CD4-positive, alpha-beta T cell treated with Interleukin-1 beta for 1 hour (primary cell): ENCODE results near the gene MZB1.
A peak's percentile ranks its signal among the peaks of the same experiment; 100 is the strongest.

Experiments used
- DNase-seq, 2 donors: peaks; one replicate each; pipeline ENCODE4 v3.0.0-alpha.2; 2020 to 2022

MZB1 gene, protein sequence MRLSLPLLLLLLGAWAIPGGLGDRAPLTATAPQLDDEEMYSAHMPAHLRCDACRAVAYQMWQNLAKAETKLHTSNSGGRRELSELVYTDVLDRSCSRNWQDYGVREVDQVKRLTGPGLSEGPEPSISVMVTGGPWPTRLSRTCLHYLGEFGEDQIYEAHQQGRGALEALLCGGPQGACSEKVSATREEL

DNA sequence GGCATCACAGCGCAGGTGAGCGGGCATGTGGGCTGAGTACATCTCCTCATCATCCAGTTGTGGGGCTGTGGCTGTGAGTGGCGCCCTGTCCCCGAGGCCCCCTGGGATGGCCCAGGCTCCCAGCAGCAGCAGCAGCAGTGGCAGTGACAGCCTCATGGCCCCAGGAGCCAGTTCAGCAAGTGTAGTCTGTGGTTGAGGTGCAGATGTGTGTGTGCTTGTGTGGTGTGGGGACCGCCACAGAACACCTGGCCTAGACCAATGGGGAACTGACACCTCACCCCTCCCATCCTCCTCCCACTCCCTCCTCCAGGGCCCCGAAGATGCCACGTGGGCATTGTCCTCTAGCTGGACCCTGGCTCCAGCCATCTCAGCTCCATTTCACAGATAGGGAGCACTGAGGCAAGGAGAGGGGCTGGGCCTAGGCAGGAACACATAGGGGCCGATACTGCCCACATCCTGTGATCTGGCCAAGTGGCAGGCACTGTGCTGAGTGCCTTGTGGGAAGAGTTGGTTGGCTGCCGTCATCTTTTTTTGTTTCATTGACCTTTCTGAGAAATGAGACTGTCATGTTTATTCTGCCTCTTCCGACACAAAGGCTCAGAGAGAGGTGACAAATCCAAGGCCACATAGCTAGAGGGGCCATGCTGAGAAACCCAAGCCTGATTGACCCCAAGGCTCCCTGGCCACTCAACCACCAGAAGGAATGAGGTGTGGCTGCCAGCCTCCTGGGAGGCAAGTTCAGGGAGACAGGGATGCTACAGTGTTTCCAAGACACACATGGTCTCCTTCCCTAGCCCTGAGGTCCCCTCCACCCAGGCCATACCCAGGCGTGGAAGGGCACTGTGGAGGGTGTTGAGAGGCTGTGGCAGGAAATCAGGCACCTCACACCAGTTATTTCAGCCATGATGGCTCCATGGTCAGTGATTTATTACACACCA is at the start of gene MZB1:
TSS of gene MZB1 (minus strand) at position 213 of the 938 bp plus-strand sequence. CDS start at position 156, 57 bp downstream.
- DNase-seq: peak; percentile 76 to 85

DNA sequence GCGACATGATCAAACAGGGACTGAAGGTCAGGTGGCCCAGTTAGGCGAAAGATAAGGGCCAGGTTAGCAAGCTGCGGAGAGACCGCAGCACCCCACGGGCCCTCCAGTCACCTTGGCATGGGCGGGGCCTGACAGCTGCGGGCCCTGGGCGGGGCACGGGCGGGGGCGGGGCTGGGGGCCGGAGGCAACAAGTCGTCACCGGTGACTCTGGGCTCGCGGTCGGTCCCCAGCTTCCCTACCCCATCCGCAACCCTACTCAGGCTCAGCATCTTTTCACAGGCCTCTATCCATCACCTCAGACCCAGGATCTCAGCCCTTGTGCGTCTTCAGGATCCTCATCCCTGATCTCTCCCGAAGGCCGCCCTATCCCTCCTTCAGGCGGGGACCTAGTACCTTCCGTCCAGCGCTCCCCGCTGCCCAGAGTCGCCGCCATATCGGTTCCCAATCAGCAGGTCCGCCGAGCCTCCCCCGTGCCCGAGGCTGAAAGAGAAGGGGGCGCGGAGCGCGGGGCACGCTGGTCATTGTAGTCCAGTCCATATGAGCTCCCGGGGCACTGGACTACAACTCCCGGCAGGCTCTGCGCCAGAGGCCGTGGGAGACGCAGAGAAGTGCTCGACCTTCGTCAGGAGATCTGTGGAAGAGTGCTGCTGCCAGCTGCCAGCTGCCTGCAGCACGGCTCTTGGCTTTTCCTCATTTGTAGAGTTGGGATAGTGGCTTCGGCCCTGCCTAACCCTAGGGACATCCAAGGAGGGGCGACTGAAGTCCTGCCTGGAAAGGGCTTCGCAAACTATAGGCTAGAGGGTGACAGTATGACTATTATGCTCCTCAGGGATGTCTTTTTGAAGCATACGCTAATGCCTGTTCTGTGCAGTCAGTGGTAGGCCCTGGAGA is 49.5 kb upstream of the MZB1 start, which contains the start of gene DNAJC18:
TSS of gene DNAJC18 (minus strand) at position 513 of the 891 bp plus-strand sequence. CDS start at position 433, 80 bp downstream.
- DNase-seq: peak; percentile 90 to 92

DNA sequence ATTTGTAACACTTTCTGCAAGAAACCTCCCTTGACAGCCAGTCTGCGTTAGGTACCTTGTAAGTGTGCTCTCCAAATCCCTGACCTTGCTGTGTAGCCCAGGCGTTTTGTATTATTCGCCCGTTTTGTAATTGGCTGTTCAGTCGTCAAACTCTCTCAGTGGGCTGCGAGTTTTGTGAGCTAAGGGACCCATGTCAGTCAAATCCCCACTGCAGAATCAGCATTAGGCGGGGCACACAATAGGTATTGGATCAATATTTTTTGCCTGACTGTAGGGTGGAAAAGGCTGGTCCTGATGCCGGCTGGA is 48.9 kb upstream of the MZB1 start:
- DNase-seq: no peak

DNA sequence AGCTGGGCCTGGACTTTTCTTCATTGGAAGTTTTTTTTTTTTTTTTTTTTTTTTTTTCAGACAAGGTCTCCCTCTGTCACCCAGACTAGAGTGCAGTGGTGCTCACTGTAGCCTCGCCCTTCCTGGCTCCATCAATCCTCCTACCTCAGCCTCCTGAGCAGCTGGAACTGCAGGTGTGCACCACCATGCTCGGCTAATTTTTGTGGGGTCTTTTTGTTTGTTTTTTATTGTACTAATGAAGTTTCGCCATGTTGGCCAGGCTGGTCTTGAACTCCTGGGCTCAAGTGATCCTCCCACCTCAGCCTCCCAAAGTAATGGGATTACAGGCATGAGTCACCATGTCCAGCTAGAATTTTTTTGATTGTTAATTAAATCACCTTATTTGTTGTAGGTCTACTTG is 46.0 kb upstream of the MZB1 start:
- no peak for DNase-seq

DNA sequence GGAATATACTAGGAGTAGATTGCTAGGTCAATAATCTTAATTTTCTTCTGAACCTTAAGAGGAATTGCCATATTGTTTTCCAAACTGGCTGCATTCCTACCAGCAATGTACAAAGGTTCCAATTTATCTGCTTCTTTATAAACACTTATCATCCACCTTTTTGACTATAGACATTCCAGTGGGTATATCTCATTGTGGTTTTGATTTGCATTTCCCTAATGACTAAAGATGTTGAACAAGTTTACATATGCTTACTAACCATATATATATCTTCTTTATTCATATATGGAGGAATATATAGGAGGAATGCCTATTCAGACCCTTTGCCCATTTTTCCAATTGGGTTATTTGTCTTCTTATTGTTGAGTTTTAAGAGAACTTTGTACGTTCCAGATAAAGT is 42.0 kb upstream of the MZB1 start:
- no peak for DNase-seq

DNA sequence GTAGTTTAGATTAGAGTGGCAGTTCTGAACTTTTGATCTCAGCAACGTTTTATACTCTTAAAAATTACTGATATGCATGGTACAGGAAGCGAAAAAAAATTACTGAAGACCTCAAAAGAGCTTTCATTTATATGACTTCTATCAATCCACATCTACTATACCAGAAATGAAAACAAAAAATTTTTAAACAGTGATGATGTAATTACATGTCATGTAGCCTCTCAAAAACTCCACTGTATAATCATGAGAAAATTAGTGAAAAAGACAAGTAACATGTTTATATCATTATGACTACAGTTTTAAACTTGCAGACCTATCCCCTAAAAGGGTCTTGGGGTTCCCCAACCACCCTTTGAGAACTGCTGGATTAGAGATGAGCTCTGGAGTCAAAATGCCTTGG is 40.3 kb upstream of the MZB1 start:
- DNase-seq: no peak

DNA sequence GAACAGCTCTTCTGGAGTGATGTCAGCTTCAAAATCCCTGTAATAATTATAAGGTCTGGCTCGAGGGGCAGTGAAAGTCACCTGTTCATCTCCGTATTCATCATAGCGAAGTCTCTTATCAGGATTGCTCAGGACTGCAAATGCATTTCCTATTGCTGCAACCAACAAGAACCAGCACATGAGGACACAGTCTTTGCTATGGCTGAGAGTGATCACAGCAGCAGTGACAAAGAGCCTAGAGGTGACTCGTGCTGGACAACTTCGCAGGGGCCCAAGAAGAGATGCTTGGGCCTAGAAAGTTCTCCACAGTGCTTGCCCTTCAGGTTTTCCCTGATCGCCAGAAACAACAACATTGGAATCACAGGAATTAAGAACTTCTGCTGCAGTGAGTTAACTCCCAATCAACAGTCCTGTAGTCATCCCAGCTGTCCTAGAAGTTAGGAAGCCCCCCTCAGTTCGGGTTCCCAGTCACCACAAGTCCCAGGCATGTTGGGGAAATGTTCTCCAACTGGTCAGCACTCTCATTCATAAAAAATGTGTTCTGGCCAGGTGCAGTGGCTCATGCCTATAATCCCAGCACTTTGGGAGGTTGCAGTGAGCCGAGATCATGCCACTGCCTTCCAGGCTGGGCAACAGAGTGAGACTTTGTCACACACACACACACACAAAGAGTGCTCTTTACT is 36.6 kb upstream of the MZB1 start:
- no peak for DNase-seq

DNA sequence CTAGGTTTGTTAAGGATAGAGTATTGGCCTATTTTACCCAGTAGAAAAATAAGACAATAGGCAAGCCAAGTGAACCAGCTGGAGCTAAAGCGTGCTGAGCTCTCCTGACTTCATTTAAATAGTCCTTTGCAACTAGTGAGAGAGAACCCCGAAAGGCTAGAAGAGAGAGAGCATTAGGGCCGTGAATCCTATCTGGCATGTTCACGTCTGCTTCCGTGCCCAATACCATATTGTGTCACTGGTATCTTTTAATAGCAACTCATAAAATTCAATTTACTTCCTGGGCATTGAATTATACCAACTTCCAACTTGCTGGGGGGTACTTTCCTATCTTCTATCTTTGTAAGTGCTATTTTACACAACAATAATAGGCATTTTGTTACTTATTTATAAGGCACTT is 35.8 kb upstream of the MZB1 start:
- DNase-seq: no peak

DNA sequence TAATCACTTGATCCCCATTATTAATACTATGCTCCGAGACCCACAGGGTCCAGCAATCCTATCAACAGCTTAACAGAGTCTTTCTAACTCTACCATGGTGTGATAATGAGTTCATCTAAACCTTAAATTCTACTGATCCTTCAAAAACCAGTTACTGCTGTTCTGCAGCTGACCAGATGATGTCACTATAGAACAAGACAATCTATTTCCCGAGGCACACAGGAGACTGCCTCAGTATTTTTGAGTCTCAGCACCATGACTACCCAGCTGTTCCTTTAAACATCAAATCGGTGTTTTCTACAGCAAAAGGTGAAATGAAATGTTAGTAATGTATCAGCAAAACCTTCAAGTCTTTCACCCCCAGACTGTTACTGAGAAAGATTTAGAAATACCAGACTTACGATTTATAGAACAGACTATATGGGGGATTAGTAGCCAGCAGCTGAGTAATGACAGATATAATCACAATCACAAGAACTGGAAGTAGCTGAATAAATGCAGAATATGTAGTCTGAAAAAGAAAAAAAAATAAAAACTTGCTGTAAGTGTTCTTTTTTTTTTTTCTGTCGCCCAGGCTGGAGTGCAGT is 32.7 kb upstream of the MZB1 start:
- peak; percentile 65 to 86 for DNase-seq

DNA sequence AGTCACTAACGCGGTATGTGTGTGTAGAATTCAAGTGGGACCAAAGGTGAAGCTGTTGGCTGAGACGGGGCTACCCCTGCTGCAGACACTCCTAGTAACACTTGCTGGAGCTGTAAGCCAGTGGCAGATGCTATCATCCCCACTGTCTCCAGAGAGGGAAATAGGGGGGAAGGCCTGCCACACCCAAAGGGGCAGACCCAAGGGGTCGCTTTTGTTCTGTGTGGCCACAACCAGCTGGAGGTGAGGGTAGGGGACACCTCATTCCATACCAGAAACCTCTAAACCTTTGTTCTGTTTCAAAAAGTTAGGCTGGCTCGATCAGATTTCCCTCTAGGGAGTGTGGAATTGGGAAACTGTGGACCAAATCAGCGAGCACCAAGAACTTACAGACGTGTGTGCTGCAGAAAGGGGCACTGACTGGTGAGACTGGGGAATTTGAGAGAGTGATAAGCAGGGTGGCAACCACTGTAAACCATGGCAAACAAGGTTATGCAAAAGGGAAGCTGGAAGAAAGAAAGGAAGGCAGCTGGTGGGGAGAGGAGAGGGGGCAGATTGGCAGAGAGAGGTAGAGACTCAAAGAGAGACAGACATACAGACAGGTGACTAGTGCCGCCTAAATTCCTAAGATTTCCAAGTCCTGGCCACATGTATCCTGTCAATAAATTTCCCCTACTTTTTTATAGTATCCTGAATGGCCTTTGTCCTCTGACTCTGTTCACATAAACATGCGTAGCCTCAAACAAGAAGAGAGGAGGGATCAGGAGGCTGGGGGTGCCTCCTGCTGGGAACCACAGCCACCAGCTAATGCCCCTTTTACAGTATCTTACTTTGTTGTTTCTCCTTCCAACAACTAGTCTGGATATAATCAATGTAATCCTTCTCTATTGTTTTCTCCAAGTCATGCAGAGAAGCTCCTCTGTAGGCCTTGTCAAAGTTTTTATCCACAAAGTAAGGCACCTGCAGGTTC is 29.8 kb upstream of the MZB1 start:
- no peak for DNase-seq

DNA sequence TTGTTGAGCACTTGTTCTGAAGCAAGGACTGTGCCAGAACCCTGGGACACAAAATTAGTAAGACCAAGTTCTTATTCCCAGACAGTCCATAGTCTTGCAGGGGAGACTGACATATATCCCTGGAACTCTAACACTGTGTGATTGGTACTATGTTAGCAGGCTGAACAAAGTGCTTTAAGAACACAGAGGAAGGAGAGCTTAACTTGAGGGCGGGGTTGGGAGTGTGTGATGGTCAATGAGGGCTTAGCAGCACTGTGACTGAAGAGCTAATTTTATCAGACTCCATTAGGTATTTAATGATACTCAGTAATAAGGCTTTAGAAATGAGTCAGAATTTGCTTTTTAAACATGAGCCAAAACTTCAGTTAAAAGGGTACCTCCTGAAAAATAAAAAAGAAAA is 29.1 kb upstream of the MZB1 start:
- no peak for DNase-seq

DNA sequence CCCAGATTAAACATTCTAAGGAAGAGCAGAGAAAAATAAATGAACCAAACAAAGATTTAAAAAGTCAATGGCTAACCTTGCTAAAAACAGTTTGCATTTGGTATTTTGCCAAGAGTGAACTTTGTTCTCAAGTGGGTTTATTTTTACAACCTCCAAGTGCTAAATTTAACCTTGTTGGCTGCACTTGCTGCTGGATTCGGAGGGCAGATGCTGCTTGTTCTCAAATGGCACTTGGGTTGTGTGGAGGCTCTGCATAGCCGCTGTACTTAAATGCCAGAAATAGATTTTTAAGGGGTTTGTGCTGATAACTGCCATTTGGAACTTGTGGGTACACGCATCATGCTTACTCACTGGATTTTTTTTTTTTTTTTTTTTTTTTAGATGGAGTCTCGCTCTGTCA is 27.5 kb upstream of the MZB1 start:
- no peak for DNase-seq

DNA sequence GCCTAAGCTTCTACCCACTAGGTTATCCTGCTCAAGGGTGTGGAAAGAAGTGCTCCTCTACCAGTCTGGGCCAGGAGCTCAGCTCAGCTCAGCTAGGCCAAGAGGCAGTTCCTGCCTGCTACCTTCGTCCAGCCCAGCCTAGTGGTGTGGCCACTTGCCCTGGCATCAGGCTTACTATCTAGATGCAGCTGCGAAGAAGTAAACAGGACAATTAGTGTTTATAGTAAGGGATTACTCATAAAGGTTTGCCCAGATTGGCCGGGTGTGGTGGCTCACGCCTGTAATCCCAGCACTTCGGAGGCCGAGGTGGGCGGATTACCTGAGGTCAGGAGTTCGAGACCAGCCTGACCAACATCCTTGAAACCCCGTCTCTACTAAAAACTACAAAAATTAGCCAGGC is 26.9 kb upstream of the MZB1 start:
- no peak for DNase-seq

DNA sequence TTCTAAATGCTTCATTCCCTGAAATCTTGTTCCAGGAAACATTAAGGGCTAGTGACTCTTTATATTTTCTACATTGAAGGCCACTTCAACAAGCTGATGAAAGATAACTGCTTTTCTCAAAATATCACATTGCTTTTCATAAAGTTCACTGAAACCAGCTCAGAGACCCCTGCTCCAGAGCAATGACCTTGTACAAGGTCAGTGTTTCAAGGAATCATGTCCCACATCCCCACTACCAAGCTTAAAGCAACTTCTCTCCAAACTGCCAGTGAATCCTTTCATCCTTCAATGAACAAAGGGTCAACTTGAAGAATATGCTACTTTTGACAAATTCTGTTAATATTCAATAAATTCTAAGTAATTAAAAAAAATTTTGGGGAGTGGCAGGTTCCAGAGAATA is 26.2 kb upstream of the MZB1 start:
- no peak for DNase-seq

DNA sequence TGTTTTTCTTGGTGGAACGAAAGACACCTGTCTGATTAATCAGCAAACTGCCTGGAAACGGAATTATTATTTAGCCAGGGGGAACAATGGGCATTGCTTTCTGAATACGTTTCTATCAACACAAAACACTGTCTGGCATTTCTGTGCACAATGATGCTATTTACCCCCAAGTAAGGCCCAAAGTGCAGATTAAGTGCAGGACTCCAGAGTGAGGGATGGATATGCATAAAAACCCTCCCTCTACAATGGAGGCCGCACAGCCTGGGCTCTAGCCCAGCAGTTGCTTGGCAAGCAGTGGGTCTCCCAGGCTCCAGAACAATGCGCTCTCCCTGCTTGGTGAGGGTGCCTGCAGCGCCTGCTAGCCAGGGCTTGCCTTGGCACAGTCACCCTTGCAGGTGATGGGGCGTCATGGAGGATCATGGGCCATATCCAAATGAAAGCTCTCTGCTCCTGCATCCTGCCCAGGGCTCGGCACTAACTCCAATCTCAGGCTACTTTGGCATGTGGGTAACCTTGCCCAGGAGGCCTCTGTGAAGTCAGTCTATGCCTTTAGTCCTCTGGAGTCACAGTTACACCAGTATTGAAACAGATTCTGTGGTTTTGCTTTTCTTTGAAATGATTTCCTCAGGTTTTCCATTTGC is 25.6 kb upstream of the MZB1 start:
- no peak for DNase-seq

DNA sequence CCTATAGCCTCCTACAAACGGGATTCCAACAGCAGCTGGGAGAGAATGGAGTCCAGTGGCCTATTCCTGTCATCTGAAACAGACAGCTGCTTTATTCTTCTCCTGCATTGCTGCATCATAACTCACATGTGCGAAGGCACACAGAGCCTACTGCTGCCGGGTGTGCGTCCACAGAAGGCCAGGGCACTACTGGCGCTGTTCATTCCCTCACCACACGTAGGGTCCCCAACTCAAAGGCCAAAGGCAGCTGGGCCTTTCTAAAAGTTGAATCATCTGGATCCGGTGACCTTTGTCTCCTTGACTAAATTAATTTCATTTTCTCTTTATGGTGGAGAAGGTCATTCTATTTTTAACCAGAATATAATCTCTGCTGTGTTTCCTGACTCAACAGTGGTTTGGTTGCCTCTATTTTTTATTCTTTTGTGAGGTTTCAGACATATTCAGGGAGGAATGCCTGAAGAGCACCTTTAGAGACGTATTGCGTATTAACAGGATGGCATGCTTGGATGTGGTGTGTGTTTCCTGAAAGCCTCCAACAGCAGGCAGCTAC is 24.9 kb upstream of the MZB1 start:
- DNase-seq: no peak

DNA sequence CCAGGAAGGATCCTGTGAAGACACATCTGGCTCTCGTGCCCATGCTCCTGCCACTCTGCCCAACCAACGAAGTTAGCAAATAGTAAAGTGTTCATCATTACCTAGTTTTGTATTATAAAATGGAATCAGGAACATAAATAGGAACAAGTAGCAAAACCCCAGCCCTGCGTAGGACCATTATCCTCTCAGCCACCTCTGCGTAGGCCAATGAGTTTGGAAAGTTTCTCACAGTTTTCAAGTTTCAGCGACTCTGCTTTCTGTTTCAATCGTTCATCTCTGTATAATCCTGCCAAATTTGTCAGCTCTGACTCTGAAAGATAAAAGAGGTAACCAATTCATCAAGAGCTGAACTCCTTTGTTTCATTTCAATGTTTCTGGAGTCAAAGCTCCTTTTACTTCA is 24.2 kb upstream of the MZB1 start:
- no peak for DNase-seq

DNA sequence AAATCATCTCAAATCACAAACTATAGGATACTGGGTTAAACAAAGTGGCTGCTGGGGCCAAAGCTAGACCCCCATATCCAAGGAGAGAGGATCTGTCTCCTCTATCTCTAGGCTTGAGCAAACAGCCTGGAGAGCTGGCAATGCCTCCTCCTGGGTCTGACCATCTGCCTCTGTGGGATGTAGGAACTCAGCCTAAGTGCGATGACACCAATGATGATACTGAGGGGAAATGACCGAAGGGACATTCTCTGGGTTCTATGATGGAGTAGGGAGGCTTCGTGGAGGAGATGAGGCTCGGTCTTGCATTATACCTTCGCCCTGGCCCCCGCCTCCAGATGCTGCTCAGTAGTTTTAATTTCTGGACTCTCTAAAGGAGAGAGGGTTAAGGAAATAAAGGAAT is 23.4 kb upstream of the MZB1 start:
- DNase-seq: no peak

DNA sequence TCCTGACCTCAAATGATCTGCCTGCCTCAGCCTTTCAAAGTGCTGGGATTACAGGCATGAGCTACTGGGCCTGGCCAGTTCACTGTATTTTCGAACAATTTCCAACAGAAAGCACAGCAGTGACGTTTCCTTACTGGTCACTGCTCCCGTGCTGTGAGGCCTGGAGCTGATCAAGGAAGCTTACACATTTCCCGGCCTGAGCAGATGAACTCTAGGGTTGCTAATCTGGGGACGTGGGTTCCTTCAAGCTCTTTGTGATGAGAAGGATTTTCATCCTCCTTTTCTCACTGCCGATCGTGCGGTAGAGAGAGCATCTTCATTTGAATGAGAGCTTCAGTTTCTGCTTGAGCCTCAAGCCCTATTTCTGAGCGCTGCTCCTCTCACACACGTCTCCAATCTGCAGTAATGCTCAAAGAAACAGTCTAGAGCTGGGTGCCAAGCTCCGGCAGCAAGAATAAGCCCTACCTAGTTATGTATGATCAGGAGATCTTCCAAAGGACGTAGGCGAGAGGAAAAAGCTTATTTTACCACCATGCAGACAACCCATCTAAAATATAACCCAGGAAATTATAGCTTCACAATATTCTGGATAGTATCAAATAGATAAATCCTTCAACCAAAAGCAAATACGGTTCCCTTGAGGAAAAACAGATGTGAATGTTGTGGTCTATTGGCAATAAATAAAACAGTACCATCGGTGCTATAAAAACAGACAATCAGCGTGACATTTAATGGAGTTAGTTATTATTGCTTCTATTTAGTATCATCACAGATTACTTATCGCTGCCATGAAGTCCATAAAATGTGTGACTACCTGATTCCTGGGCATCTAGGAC is 21.5 kb upstream of the MZB1 start:
- DNase-seq: no peak
